ENCODE measurements around the gene GALNTL6. TPM values are rescaled to one million over a fixed set of nuclear protein-coding genes. Genes with fewer than 3 reads are reported as not detected.

GALNTL6 gene
- total and polyA plus RNA-seq, 2 of the 4 experiments (the other 2 are of a cell fraction): under 0.01 TPM; not detected in 1

DNA sequence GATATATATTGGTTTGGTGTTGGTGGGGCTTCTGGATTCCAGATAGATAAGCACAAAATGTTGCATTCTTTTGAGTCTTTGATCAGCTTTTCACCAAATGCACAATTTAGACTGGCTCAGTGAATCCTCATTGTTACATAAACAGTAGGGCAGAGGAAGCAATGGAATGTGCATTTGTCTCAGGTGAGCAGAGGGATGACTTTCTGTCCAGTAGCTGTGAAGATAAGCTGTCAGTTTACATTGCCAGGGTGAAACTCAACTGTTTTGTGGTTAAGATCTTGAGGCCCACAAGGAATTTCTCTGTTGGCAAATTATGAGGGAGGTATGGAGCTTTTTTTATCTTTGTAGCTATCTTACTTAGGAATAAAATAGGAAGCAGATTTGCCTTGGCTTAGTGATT lies 168.0 kb downstream of the GALNTL6 start:
- Histone ChIP-seq H2BK5ac (ENCODE audit: low read depth, low read length, poor library complexity, severe bottlenecking) (no peak overlapping the region), H3K23ac (ENCODE audit: low read depth, low read length) (no peak overlapping the region), H3K18ac (ENCODE audit: low read depth, low read length) (no peak overlapping the region), H3K4me3 (ENCODE audit: insufficient read depth, low read depth, low read length) (no peak overlapping the region), H4K20me1 (ENCODE audit: insufficient read depth, low read length) (no peaks in the 10 kb centered on the region), H3K27me3 (ENCODE audit: control insufficient read depth, insufficient read depth, low read length) (no peaks in the 10 kb centered on the region), H4K91ac (ENCODE audit: insufficient read depth, low read depth, low read length) (no peak overlapping the region), H2AK5ac (ENCODE audit: low read depth, low read length) (no peak overlapping the region), H2BK20ac (ENCODE audit: low read depth, low read length) (no peak overlapping the region), H3K4me1 (ENCODE audit: control insufficient read depth, insufficient read depth, low read length) (no peaks in the 10 kb centered on the region), H3K14ac (replicated peaks; ENCODE audit: low read depth, low read length) (no peak overlapping the region), H3K9ac (ENCODE audit: low read depth, low read length) (no peak overlapping the region), H3K9me3 (ENCODE audit: control insufficient read depth, insufficient read depth, low read length) (peaks cover 8% of the 10 kb centered on the region; the same call in 1 of the 2 replicates), H2AK9ac (replicated peaks; ENCODE audit: low read depth, low read length, poor library complexity) (no peak overlapping the region), H3K56ac (ENCODE audit: extremely low read depth, insufficient read depth, low read length) (no peak overlapping the region), H3K4me2 (ENCODE audit: low read depth, low read length) (no peak overlapping the region), H2BK120ac (ENCODE audit: low read depth, low read length) (no peak overlapping the region), H4K8ac (ENCODE audit: low read depth in 2 of 2, low read length in 2 of 2) (no peak overlapping the region), H3K27ac (ENCODE audit: insufficient read depth, low read length) (no peak overlapping the region), H2BK15ac (ENCODE audit: low read depth, low read length) (no peak overlapping the region), H2AFZ (replicated peaks; ENCODE audit: low read length, poor library complexity) (no peak overlapping the region), H3K9me1 (ENCODE audit: insufficient read depth, low read length) (no peaks in the 10 kb centered on the region), H3K79me1 (ENCODE audit: low read depth in 1 of 2, low read length in 2 of 2) (no peaks in the 10 kb centered on the region), H4K5ac (ENCODE audit: low read depth, low read length) (no peak overlapping the region), H3K36me3 (ENCODE audit: control insufficient read depth, insufficient read depth, low read length) (no peaks in the 10 kb centered on the region), H3K4ac (ENCODE audit: low read depth, low read length) (no peak overlapping the region)
- DNase-seq: no peak
- no peak for ATAC-seq (ENCODE audit: low read depth)
- CTCF ChIA-PET: no interaction called here
- intact Hi-C loops (cut with micrococcal nuclease): no loop called here
- dilution Hi-C loops (cut with HindIII; ENCODE audit: low sequenced_read_pairs, unreplicated experiment): no loop called here
- in situ Hi-C loops (cut with MboI; ENCODE audit: low sequenced_read_pairs): no loop called here
- POLR2A ChIA-PET (ENCODE audit: unreplicated experiment): no interaction called here
- no TSS peak for BruUV-seq (replicated peaks)
- no peak for TF ChIP-seq FOS (IDR thresholded peaks at IDR 0.05; ENCODE audit: low read depth, low read length)
